WI38 (cell line): Measurements from ENCODE around the gene IL20RA.
"Not testable (repeated sequence)": the region's sequence is repeated elsewhere in the genome, so short reads cannot be mapped to it uniquely, and the experiment has no call there.

Experiments
- H3K4me3 ChIP-seq: 2 replicates; pipeline ENCODE4 v1.5.1; 2011; ENCODE audit warnings: low read depth, mild to moderate bottlenecking, control low read depth, low read length
- TF ChIP-seq, protein P1 (sequence below): IDR thresholded peaks from 2 replicates; pipeline ENCODE4 v1.5.1; 2012; ENCODE audit warnings: low read depth, mild to moderate bottlenecking, control low read depth, low read length

Gene IL20RA

DNA sequence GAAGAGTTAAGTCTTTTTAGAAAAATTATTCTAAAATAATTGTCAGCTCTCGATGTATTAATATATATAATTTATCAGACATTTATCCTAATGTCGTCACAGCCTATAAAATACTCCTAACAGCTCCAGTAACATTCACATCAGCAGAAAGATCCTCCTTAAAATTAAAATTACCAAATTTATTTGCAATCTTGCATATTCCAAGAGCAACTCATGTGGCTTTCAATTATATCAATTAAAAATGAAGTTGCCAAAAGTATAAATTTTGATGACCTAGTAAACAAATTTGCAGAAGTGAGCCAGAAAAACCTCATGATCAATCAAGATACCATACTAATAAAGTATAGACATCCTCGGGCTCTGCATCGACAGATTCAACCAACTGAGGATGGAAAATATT lies 60.2 kb downstream of the IL20RA start:
- TF ChIP-seq, protein P1, sequence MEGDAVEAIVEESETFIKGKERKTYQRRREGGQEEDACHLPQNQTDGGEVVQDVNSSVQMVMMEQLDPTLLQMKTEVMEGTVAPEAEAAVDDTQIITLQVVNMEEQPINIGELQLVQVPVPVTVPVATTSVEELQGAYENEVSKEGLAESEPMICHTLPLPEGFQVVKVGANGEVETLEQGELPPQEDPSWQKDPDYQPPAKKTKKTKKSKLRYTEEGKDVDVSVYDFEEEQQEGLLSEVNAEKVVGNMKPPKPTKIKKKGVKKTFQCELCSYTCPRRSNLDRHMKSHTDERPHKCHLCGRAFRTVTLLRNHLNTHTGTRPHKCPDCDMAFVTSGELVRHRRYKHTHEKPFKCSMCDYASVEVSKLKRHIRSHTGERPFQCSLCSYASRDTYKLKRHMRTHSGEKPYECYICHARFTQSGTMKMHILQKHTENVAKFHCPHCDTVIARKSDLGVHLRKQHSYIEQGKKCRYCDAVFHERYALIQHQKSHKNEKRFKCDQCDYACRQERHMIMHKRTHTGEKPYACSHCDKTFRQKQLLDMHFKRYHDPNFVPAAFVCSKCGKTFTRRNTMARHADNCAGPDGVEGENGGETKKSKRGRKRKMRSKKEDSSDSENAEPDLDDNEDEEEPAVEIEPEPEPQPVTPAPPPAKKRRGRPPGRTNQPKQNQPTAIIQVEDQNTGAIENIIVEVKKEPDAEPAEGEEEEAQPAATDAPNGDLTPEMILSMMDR = no peak
- H3K4me3 ChIP-seq = no peak overlapping the region

GRCh38 chr6:136983687-136984086 lies 61.1 kb downstream of the IL20RA start:
- H3K4me3 ChIP-seq = no peak overlapping the region
- TF ChIP-seq, protein P1 = no peak

GRCh38 chr6:136982928-136983327 lies 61.8 kb downstream of the IL20RA start:
- TF ChIP-seq, protein P1 = no peak
- no peak overlapping the region for H3K4me3 ChIP-seq

DNA sequence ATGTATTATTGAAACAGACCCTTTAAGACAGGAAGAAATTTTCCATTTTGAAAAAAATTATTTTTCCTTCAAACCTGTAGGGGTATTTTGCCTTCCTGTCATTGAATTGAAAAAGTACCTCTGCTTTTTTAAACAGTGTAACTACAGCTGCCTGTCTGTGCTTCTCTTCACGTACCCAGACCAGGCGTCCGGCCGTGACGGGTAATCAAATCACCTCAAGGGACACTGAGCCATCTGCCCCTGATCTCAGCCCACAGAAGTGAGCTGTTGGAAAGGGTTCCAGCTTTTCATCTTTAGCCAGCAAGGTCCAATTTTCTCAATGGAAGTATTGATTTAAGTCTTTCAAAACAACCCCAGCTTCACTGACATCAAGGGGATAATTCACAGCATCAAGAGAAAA lies 64.7 kb downstream of the IL20RA start:
- TF ChIP-seq, protein P1 = no peak
- H3K4me3 ChIP-seq = no peak overlapping the region

DNA sequence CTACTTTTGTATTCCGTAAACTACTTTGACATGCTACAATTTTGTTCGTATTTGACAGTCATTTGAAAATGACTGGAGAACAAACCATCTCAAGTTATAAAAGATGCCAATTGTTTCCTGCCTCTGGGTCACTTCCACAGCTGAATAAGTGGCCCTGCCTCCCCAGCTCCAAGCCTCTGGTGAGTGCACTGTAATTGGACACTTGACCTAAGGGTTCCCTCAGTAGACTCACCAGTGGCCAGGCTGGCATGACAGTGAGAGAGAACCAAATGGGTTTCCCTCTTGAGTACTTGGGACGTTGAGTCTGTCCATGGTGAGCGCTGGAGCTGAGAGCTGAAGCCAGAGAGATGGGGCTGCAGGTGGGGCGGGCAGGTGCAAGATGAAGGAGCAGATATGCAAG lies 65.6 kb downstream of the IL20RA start:
- no peak overlapping the region for H3K4me3 ChIP-seq
- TF ChIP-seq, protein P1 = no peak

DNA sequence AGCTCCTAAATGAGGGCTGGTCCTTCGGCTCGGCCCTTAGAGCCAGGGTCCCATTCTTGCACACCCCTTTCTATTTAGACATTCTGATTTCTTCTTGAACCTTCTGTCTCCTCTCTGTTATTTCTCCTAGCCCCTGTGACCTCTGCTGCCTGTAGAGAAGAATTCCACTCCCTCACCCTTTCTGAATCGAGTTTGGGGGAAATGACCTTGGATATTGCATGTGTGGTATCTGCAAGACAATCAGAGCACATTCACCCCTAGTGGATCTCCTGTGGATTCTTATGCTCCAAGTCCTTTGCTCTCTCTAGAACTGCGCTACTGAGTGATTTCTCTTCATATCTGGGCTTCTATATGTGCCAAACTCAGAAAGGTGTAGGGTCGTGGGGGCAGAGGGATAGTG lies 67.7 kb downstream of the IL20RA start:
- TF ChIP-seq, protein P1 = no peak
- no peak overlapping the region for H3K4me3 ChIP-seq

- H3K4me3 ChIP-seq = no peak overlapping the region
- TF ChIP-seq, protein P1 = no peak
Observed at GRCh38 chr6:136975089-136975715, 69.6 kb downstream of the IL20RA start.

- not testable (repeated sequence) for H3K4me3 ChIP-seq
Observed at GRCh38 chr6:136973781-136974180, 71.0 kb downstream of the IL20RA start.
